ENCODE results near the gene SRRM2. TPM values are rescaled to one million over a fixed set of nuclear protein-coding genes. Genes with fewer than 3 reads are reported as not detected.

The SRRM2 gene
- total RNA-seq, 1 experiment from 2014 or later: 617 TPM

GRCh38 chr16:2734844-2735515 lies 17.5 kb upstream of the SRRM2 start:
- no peak for TF ChIP-seq SIN3A (IDR thresholded peaks at IDR 0.05; ENCODE audit: borderline replicate concordance, insufficient read depth, low read depth, low read length)
- no peak for TF ChIP-seq CTCF (IDR thresholded peaks at IDR 0.05)
- TF ChIP-seq TCF7L2 (IDR thresholded peaks at IDR 0.05; ENCODE audit: low read depth, low read length): no peak
- no peak for TF ChIP-seq POLR2AphosphoS5 (IDR thresholded peaks at IDR 0.05; ENCODE audit: low read depth, low read length)
- TF ChIP-seq REST (IDR thresholded peaks at IDR 0.05; ENCODE audit: insufficient read depth in 1 of 2, low read depth in 2 of 2, low read length in 1 of 2): no peak
- Histone ChIP-seq H3K27ac (ENCODE audit: low read length) (no peak overlapping the region), H3K4me3 (ENCODE audit: low read depth in 2 of 2, low read length in 2 of 2) (no peak overlapping the region), H3K36me3 (ENCODE audit: control insufficient read depth, insufficient read depth, low read length) (no peaks in the 10 kb centered on the region), H3K4me1 (ENCODE audit: control insufficient read depth, insufficient read depth, low read length) (peaks cover 6% of the 10 kb centered on the region), H3K9me3 (ENCODE audit: control insufficient read depth, insufficient read depth, low read depth, low read length) (no peaks in the 10 kb centered on the region), H3K27me3 (ENCODE audit: control insufficient read depth, insufficient read depth, low read length) (no peaks in the 10 kb centered on the region)
- in situ Hi-C loops (cut with HindIII; ENCODE audit: low pct_unique_long_range_greater_than_20kb, low sequenced_read_pairs): no loop called here
- intact Hi-C loops (cut with micrococcal nuclease; ENCODE audit: unreplicated experiment): no loop called here
- DNase-seq (ENCODE audit: low read depth, low spot score) (no peak), ATAC-seq (no peak)
- BruUV-seq (replicated peaks): no TSS peak
- ChIA-PET CTCF (no interaction called here), POLR2A (no interaction called here)

GRCh38 chr16:2736476-2737237 lies 15.8 kb upstream of the SRRM2 start:
- POLR2A ChIA-PET: no interaction called here
- in situ Hi-C loops (cut with HindIII; ENCODE audit: low pct_unique_long_range_greater_than_20kb, low sequenced_read_pairs) (no loop called here), intact Hi-C loops (cut with micrococcal nuclease; ENCODE audit: unreplicated experiment) (no loop called here)
- H3K4me3 ChIP-seq (ENCODE audit: low read depth in 2 of 2, low read length in 2 of 2): no peak overlapping the region
- DNase-seq (ENCODE audit: low read depth, low spot score) (no peak), ATAC-seq (no peak)
- CTCF ChIA-PET: no interaction called here
- TF ChIP-seq TCF7L2 (IDR thresholded peaks at IDR 0.05; ENCODE audit: low read depth, low read length) (no peak), REST (IDR thresholded peaks at IDR 0.05; ENCODE audit: insufficient read depth in 1 of 2, low read depth in 2 of 2, low read length in 1 of 2) (no peak), CTCF (IDR thresholded peaks at IDR 0.05) (no peak), POLR2AphosphoS5 (IDR thresholded peaks at IDR 0.05; ENCODE audit: low read depth, low read length) (no peak), SIN3A (IDR thresholded peaks at IDR 0.05; ENCODE audit: borderline replicate concordance, insufficient read depth, low read depth, low read length) (no peak)
- no peaks in the 10 kb centered on the region for H3K9me3 ChIP-seq (ENCODE audit: control insufficient read depth, insufficient read depth, low read depth, low read length)
- H3K27ac ChIP-seq (ENCODE audit: low read length): no peak overlapping the region
- H3K4me1 ChIP-seq (ENCODE audit: control insufficient read depth, insufficient read depth, low read length): peaks cover 6% of the 10 kb centered on the region
- H3K27me3 ChIP-seq (ENCODE audit: control insufficient read depth, insufficient read depth, low read length): no peaks in the 10 kb centered on the region
- no peaks in the 10 kb centered on the region for H3K36me3 ChIP-seq (ENCODE audit: control insufficient read depth, insufficient read depth, low read length)
- BruUV-seq (replicated peaks): no TSS peak

Data from Panc1 (cell line).